Body of pancreas (tissue), 4 donors: ENCODE measurements around the gene LPAR3. TPM values are rescaled to one million over a fixed set of nuclear protein-coding genes. Genes with fewer than 3 reads are reported as not detected.

ENCODE experiments used
- ATAC-seq: fragments of 150-250 bp; one replicate; pipeline ENCODE4 v1.9.1; 2016
- DNase-seq, 4 donors: peaks; one replicate each; pipeline ENCODE4 v3.0.0-alpha.2; 2019
- H3K27ac ChIP-seq, 4 donors: fragments of 200-600 bp; sonication (generic); 1 replicate in 3 of 4; 2 replicates in 1 of 4; pipeline versions ENCODE4 v1.5.1 to v1.6.1; 2016 to 2019; ENCODE audit warnings: mild to moderate bottlenecking in 1 of 4, mixed read lengths in 1 of 4, moderate library complexity in 1 of 4
- H3K27me3 ChIP-seq, 2 donors: fragments of 200-600 bp; sonication (generic); one replicate each; pipeline ENCODE4 v1.6.0; 2016; ENCODE audit warnings: mild to moderate bottlenecking in 1 of 2
- H3K36me3 ChIP-seq, 2 donors: fragments of 200-600 bp; sonication (generic); replicated peaks in 1 of 2; 2 replicates each; pipeline ENCODE4 v1.5.1; 2016; ENCODE audit warnings: low read depth in 2 of 2; ENCODE audit not compliant: insufficient read depth in 1 of 2
- H3K4me1 ChIP-seq: fragments of 200-600 bp; sonication (generic); one replicate; pipeline ENCODE4 v1.6.0; 2016
- H3K4me3 ChIP-seq, 2 donors: fragments of 200-600 bp; sonication (generic); 1 replicate in 1 of 2; 2 replicates in 1 of 2; pipeline ENCODE4 v1.5.1; 2016 to 2019
- H3K9me3 ChIP-seq, 3 donors: fragments of 200-600 bp; sonication (generic); 1 replicate in 2 of 3; 2 replicates in 1 of 3; pipeline ENCODE4 v1.5.1; 2016
- POLR2A ChIP-seq, 3 donors: fragments of 450-650 bp; IDR thresholded peaks; one replicate each; pipeline ENCODE4 v1.6.1; 2016; ENCODE audit warnings: antibody characterized with exemption in 3 of 3, mild to moderate bottlenecking in 2 of 3
- WGBS, 2 donors: methylation state at CpG; one replicate each; pipeline ENCODE4 v1.1.5; 2017; 5-methylcytosine and 5-hydroxymethylcytosine counted together
- intact Hi-C: fragments of 100-400 bp; cut with DNase I; formaldehyde crosslinking; loops from one replicate; pipeline ENCODE4 v1.15.1; 2023
- total RNA-seq, 2 donors: library from RNA; depleted of rRNA; stranded (reverse); fragments of >200 nt; gene quantifications; one replicate each; pipeline ENCODE4 v1.1.0, GENCODE V29; 2016
- TF ChIP-seq, protein P1 (sequence below), 7 experiments: fragments of 450-650 bp in 4 of 7; fragments of 200-600 bp in 3 of 7; sonication (generic) in 3 of 7; IDR thresholded peaks; one replicate each; pipeline ENCODE4 v1.5.1; 2016 to 2019; ENCODE audit warnings: antibody characterized with exemption in 7 of 7

LPAR3 gene
- total RNA-seq, 2 donors from 2014 or later: 17.1 to 19.7 TPM

DNA sequence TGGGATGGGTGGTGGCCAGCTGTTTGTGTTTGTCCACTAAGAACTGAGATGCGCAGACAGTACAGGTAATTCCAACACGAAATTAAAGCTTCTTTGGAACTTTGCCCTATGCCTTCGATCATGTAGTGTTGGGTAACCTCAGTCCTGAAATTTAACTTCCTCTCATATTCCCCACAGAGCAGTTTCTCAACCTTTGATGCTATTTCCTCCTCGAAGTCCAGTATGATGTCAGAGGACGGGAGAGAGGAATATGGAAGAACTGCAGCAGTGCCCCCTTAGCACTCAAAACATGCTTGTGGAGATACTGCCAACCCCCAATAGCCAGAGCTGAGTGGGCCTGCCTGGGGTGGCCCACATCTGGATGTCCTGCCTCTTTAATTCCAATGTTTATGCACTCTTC, 3.6 kb downstream of the LPAR3 start:
- no peak for TF ChIP-seq POLR2A (IDR thresholded peaks at IDR 0.05)
- TF ChIP-seq, protein P1, sequence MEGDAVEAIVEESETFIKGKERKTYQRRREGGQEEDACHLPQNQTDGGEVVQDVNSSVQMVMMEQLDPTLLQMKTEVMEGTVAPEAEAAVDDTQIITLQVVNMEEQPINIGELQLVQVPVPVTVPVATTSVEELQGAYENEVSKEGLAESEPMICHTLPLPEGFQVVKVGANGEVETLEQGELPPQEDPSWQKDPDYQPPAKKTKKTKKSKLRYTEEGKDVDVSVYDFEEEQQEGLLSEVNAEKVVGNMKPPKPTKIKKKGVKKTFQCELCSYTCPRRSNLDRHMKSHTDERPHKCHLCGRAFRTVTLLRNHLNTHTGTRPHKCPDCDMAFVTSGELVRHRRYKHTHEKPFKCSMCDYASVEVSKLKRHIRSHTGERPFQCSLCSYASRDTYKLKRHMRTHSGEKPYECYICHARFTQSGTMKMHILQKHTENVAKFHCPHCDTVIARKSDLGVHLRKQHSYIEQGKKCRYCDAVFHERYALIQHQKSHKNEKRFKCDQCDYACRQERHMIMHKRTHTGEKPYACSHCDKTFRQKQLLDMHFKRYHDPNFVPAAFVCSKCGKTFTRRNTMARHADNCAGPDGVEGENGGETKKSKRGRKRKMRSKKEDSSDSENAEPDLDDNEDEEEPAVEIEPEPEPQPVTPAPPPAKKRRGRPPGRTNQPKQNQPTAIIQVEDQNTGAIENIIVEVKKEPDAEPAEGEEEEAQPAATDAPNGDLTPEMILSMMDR (IDR thresholded peaks at IDR 0.05): no peak
- no peaks in the 10 kb centered on the region for H3K36me3 ChIP-seq
- H3K9me3 ChIP-seq: no peaks in the 10 kb centered on the region
- peaks cover 39% of the 10 kb centered on the region for H3K4me1 ChIP-seq
- no peak overlapping the region for H3K4me3 ChIP-seq
- no peak for ATAC-seq
- H3K27me3 ChIP-seq: no peaks in the 10 kb centered on the region
- H3K27ac ChIP-seq: no peak overlapping the region
- 72 to 86% methylated on average over 5 of the region's 5 CpGs for WGBS, 2 donors
- no peak for DNase-seq
- intact Hi-C loops: no loop called here

DNA sequence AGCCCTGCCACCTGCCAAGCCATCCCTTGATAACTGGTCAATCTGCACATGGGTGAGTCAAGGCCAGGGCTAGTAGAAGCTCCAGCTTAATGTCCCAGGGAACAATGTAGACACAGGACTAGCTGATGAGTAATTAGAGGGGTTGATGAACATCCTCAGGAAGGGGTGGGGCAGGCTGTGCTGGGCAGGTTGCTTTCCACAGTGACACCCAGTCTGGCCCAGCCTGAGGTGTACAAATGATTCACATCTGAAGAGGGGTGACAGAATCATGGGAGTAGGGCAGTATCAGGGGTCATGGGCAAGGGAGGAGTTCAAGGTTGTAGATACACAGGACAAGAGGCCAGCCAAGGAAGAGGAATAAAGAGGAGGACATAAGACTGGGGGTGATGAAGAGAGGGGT, 4.3 kb downstream of the LPAR3 start:
- Histone ChIP-seq H3K4me1 (peaks cover 38% of the 10 kb centered on the region), H3K9me3 (no peaks in the 10 kb centered on the region), H3K27me3 (no peaks in the 10 kb centered on the region), H3K36me3 (no peaks in the 10 kb centered on the region), H3K27ac (no peak overlapping the region), H3K4me3 (no peak overlapping the region)
- ATAC-seq (no peak), DNase-seq (no peak)
- intact Hi-C loops: no loop called here
- TF ChIP-seq, protein P1 (IDR thresholded peaks at IDR 0.05): no peak
- no peak for TF ChIP-seq POLR2A (IDR thresholded peaks at IDR 0.05)

DNA sequence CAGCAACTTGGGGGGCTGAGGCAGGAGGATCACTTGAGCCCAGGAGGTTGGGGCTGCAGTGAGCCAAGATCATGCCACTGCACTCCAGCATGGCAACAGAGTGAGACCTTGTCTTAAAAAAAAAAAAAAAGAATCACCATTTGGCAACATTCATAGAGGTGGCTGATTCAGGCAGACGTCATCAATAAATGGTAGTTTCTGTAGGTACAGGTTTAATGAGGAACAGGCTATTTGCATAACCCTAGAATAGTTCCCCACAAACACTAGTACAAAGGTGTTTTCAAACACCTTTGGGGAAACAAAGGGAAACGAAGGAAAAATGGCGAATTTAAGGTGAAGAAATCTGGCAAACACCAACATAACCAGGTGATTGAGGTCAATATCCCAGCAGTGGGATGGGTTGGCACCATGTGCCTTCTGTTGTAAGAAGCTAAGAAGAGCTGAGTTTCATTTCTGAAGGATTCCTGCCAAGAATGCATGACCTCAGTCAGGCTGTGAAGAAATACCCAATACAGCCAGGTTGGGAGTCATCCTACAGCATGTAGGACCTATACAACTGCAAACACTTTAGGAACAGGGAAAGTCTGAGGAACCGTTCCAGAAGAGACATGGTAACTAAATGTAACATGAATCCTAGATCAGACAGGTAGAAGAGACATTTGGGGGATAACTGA, 5.6 kb downstream of the LPAR3 start:
- 87 to 95% methylated on average over 4 of the region's 4 CpGs for WGBS, 2 donors
- Histone ChIP-seq H3K9me3 (no peaks in the 10 kb centered on the region), H3K4me1 (peaks cover 27% of the 10 kb centered on the region), H3K27ac (no peak overlapping the region), H3K36me3 (no peaks in the 10 kb centered on the region), H3K27me3 (no peaks in the 10 kb centered on the region), H3K4me3 (no peak overlapping the region)
- intact Hi-C loops: no loop called here
- no peak for TF ChIP-seq POLR2A (IDR thresholded peaks at IDR 0.05)
- TF ChIP-seq, protein P1 (IDR thresholded peaks at IDR 0.05): no peak
- ATAC-seq: no peak
- peak in 2 of 4 donors; percentile 28 to 38 for DNase-seq

DNA sequence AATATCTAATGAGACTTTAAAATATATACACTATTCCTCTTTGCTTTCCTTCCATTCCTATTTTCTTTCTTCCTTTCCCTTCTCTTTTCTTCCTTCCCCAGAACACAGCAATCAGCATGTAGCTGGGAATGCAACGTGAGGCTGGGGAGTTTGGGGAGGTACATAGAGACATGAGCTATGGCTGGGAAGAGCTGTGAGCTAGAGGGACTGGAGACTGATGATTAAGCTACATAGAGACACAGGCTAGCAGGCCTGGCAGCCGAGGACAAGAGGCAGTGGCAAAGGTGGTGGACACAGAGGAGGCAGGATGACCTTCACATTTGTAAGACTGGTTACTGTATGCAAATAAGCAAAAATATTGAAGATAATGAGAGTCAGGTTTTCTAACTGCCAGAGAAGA, 7.5 kb downstream of the LPAR3 start:
- DNase-seq (no peak), ATAC-seq (no peak)
- Histone ChIP-seq H3K27me3 (no peaks in the 10 kb centered on the region), H3K9me3 (no peaks in the 10 kb centered on the region), H3K27ac (no peak overlapping the region), H3K4me1 (peaks cover 13% of the 10 kb centered on the region), H3K4me3 (no peak overlapping the region), H3K36me3 (no peaks in the 10 kb centered on the region)
- WGBS, 2 donors: 17 to 35% methylated on average over 2 of the region's 2 CpGs
- TF ChIP-seq POLR2A (IDR thresholded peaks at IDR 0.05): no peak
- TF ChIP-seq, protein P1 (IDR thresholded peaks at IDR 0.05): no peak
- intact Hi-C loops: no loop called here
